ENCODE measurements around the gene SRSF9. TPM values are rescaled to one million over a fixed set of nuclear protein-coding genes. Genes with fewer than 3 reads are reported as not detected.
"Not testable (repeated sequence)": the region's sequence is repeated elsewhere in the genome, so short reads cannot be mapped to it uniquely, and the experiment has no call there.

Gene SRSF9
- polyA plus RNA-seq, 1 donor = 84.8 TPM

- DNase-seq (ENCODE audit: low read depth) = no peak
Observed at GRCh38 chr12:120481022-120481767, 11.6 kb upstream of the SRSF9 start.

DNA sequence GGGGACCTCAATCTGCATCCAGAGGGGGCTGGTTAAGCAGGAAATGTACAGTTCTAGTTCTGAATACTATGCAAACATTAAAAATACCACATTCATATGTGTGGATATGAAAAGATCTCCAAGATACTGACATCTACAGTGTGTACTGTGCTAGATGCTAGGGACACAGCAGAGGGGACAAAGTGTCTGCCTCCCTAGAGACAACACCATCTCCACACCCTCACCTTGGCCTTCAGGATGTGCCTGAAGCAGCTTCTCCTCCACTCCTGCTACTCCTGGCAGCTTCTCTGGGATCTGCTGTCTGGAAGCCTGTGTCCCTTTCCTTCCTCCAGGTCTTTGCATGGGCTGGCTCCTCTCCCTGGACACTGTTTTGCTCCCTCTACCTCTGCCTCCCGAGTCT, 10.7 kb upstream of the SRSF9 start:
- no peak for DNase-seq (ENCODE audit: low read depth)

GRCh38 chr12:120479458-120479857, 9.9 kb upstream of the SRSF9 start:
- no peak for DNase-seq (ENCODE audit: low read depth)

DNA sequence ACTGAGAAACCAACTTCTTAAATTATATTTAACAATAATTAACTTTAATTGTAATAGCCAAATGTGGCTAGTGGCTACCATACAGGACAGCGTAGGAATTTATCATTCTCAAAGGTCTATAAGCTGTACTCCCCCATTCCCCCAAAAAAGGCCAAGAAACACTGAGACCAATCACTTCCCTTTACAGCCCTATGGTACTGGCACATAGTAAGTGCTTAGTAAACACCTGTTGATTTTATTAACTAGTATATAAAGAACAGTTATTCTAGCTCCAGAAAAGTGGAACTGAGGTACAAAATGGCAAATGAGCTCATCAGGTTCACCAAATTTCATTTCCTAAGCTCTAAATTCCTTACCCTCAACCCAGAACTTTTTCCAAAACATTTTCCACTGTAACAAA, 6.1 kb upstream of the SRSF9 start:
- DNase-seq (ENCODE audit: low read depth) = no peak

- DNase-seq (ENCODE audit: low read depth) = no peak
Observed at GRCh38 chr12:120474616-120474960, 5.0 kb upstream of the SRSF9 start.

- DNase-seq (ENCODE audit: low read depth) = no peak
Observed at GRCh38 chr12:120473807-120474615, 4.5 kb upstream of the SRSF9 start.

DNA sequence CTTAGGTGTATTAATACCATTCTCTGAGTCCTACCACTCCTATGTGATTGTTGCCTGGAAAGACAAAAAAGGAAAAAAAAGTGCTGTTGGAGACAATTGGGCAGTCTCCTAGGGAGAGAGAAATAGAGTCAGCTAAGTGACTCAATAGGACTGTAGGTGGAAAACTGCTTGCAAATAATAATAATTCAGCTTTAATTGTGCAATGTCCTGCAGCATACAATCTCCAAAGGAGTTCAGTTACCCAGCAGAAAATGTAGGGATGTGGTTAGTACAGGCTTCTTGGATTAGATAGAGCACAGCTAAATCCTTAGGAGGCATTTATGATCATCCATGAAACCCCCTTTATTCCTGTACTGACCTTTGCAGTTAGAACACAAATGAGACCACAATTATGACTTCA, 3.0 kb upstream of the SRSF9 start:
- no peak for DNase-seq (ENCODE audit: low read depth)

- no peak for DNase-seq (ENCODE audit: low read depth)
Observed at GRCh38 chr12:120470150-120470784, 719 bp upstream of the SRSF9 start.

DNA sequence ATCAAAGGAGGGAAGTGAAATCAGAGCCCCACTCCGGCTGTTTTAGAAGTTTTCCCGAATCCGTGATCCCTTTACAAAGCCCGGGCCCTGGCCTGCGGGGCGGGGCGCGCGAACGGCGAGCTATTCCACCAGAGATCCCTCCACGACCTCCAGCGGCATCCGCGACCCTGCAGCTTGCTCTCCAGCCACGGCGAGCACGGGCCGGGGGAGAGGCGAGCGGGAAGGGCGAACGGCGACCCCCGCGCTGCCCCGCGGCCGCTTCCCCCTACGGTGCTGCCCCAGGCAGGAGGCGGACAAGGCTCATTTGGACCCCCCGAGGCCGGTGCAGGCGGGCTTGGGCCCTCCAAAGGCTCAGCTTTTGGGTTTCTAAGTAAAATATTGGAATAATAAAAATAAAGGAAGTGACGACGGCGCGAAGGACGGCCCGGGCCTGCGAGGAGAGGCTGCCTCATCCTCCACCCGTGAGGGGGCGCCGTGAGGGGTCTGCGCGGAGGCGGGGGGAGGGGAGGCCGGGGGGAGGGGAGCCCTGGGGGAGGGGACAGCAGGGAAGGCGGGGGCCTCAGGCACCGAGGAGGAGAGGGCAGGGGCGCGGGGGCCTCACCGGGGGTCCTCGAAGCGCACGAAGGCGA, 613 bp downstream of the SRSF9 start:
- DNase-seq (ENCODE audit: low read depth) = no peak

DNA sequence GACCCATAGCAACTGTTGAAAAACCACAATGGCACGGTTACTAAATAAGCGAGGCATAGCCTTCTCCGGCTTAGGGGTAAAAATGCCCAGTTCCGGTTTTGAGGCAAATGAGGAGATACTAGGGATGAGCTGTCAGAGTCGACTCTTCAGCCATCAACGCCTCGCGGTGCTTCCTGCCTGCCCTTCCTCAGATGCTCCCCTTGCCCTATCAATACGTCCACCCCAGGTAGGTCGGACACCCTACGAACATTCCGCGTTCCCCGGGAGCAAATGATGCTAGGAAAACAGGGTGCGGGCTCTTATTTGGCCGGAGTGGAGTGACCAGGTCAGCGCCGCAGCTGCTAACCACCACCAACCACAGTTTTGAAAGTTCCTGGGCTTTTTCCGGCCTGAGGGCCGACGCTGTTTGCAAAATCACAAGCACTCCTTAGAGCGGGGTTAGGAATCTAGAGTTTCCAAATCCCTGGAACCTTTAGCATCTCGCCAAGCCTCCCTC, 1.2 kb downstream of the SRSF9 start:
- DNase-seq (ENCODE audit: low read depth) = no peak

GRCh38 chr12:120467439-120467838, 2.1 kb downstream of the SRSF9 start:
- no peak for DNase-seq (ENCODE audit: low read depth)

DNA sequence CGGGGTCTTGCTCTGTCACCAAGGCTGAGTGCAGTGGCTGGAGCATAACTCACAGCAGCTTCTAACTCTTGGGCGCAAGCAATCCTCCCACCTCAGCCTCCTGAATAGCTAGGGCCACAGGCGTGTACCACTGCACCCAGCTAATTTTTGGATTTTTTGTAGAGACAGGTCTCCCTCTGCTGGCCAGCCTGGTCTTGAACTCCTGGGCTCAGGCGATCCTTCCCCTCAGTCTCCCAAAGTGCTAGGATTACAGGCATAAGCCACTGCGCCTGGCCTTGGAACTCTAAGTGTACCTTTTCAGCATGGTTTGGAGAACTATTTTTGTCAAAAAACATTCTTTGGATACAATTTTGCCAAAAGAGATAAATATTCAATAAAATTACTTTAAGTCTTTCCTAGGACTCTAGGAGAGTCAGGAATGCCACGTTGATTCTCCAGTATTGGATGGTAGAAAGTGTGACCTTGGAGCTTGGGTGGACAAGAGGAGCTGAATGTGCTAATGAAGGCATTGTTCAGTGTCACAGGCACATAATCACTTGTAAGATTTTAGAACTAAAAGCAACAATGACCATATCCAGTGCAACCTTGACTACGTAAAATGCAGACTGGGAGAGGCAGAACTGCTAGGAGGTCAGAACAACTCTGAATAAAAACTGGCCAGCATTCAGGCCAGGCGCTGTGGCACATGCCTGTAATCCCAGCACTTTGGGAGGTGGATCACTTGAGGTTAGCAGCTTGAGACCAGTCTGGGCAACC, 2.8 kb downstream of the SRSF9 start:
- DNase-seq (ENCODE audit: low read depth) = no peak

DNA sequence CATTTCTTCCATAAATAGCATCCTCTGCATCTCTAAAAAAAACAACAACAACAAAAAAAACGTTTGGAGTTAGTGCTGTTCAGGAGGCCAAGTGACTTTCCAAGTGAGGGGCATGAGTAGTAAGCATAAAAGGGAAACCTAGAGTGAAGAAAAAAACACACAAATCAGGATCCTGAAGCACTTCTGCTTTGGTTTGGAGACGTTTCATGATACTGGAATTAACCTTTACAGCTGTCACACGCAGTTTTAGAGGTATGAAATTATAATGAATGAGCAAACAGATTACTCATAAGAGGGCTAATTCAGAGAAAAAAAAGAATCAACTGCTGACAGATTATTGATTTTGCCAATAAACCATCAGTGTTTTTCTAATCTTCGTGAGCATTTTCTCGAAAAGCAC, 3.8 kb downstream of the SRSF9 start:
- no peak for DNase-seq (ENCODE audit: low read depth)

- no peak for DNase-seq (ENCODE audit: low read depth)
Observed at GRCh38 chr12:120463712-120464111, 5.8 kb downstream of the SRSF9 start.

DNA sequence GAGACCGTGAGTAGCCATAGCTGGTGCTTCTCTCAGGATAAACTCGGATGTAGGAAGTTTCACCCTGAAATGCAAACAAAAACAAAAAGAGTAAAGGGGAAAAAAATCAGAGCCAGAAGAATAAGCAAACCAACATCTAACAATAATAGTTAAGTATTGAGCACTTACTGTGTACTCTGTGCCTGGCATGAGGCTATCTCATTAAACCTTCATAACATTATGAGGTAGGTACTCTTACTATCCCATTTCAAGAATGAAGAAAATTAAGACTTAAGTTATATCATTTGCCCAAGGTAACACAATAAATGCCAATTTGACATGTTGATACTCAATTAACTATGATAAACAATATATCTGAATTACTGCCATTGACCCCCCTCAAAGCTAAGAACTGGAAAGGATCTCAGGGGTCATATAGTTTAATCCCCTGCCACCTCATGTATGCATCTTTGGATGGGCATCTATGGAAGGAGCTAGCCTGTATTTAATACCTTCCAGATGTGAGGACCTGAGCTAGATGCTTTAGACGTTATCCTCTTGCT, 7.4 kb downstream of the SRSF9 start:
- no peak for DNase-seq (ENCODE audit: low read depth)

GRCh38 chr12:120460157-120460556, 9.4 kb downstream of the SRSF9 start:
- no peak for DNase-seq (ENCODE audit: low read depth)

DNA sequence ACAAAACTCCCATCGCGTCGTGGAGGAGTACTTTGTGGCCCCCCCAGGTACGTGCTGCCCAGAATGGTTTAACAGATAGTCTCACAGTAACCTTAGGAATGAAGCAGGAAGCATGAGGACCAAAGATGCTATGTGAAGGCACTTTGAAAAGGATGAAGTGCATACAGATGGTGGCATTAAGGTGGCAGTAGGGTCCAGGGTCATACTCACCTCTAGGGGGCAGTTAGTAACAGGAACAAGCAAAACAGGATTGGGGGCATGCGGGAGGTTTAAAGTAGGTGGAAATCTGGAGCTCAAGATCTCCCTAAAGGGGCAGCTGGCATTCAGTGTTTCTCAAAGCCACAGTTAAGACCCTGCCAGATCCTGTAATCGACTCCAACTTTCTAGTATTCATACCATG, 12.4 kb downstream of the SRSF9 start:
- DNase-seq (ENCODE audit: low read depth) = no peak

DNA sequence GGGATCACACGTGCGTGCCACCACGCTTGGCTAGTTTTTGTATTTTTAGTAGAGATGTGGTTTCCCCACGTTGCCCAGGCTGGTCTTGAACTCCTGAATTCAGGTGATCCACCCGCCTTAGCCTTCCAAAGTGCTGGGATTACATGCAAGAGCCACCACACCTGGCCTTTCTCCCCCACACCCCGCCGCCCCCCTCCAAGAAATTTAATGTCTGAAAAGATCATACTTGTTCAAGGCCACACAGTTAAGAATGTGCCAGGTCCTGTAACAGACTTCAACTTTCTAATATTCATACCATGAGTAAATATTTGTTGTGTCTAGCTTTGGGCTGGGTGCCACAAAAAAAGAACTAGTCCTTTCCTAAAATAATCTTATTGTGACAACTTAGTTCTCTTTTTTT, 14.2 kb downstream of the SRSF9 start:
- DNase-seq (ENCODE audit: low read depth) = no peak

GRCh38 chr12:120453977-120454376, 15.6 kb downstream of the SRSF9 start:
- no peak for DNase-seq (ENCODE audit: low read depth)

DNA sequence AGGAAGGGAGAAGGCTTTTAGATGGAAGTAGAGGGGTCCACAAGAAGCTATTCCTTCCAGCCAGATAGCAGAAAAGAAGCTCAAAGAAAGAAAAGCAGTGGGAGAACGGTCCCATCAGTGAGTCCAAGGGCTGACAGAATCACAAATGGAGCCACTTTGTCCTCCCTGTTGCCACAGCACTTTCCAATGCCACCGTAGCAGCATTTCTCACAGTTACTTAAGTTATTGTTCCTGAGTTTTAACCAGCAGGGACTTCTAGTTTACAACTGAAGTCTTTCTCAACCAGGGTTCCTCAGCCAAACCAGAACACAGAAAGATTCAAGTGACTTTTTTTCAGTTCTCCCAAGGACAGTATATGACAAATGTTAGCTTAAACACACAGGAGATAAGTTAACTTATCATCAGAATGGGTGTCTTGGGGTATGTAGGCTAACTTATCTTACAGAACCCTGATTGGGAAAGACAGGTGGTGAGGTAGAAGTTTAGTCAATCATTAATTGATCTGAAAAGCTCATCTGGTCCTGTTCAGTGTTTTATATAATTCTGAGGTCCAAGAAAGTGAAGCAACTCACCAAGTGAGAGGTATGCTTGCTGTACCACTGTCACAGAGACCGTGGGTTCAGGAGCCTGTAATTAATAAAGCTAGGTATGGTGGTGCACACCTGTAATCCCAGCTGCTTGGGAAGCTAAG, 16.3 kb downstream of the SRSF9 start:
- no peak for DNase-seq (ENCODE audit: low read depth)

DNA sequence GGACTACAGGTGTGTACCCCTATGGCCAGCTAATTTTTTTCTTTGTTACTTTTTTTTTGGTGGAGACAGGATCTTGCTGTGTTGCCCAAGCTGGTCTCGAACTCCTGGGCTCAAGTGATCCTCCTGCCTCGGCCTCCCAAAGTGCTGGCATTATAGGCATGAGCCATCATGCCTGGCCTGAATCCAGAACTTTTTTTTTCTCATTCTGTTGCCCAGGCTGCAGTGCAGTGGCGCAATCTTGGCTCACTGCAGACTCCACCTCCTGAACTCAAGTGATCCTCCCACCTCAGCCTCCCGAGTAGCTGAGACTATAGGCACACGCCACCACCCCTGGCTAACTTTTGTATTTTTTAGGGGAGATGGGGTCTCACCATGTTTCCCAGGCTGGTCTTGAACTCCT, 17.0 kb downstream of the SRSF9 start:
- DNase-seq (ENCODE audit: low read depth) = not testable (repeated sequence)
